GM18868 (cell line): ENCODE measurements around the gene ASB11.
A peak's percentile ranks its signal among the peaks of the same experiment; 100 is the strongest.
"Not testable (repeated sequence)": the region's sequence is repeated elsewhere in the genome, so short reads cannot be mapped to it uniquely, and the experiment has no call there.

Source experiments
- ATAC-seq: cut with Tn5 transposase; IDR thresholded peaks from one replicate; pipeline ENCODE4 v1.9.1; 2021; ENCODE audit warnings: mild to moderate bottlenecking, moderate library complexity; ENCODE audit not compliant: unreplicated experiment

ASB11 gene

GRCh38 chrX:15310117-15310516 lies 5.3 kb downstream of the ASB11 start:
- ATAC-seq: no peak

- not testable (repeated sequence) for ATAC-seq
Observed at GRCh38 chrX:15305899-15306298, 9.5 kb downstream of the ASB11 start.

- ATAC-seq: no peak
Observed at GRCh38 chrX:15301924-15302323, 13.5 kb downstream of the ASB11 start.

- no peak for ATAC-seq
Observed at GRCh38 chrX:15299941-15300851, 15.2 kb downstream of the ASB11 start.

GRCh38 chrX:15298780-15299179 lies 16.7 kb downstream of the ASB11 start:
- no peak for ATAC-seq

- ATAC-seq: no peak
Observed at GRCh38 chrX:15298201-15298600, 17.2 kb downstream of the ASB11 start.

- no peak for ATAC-seq
Observed at GRCh38 chrX:15293451-15293850, 22.0 kb downstream of the ASB11 start.

- ATAC-seq: no peak
Observed at GRCh38 chrX:15292861-15293260, 22.6 kb downstream of the ASB11 start.

GRCh38 chrX:15277604-15278003 lies 37.8 kb downstream of the ASB11 start:
- ATAC-seq: no peak

GRCh38 chrX:15274946-15275345 lies 40.5 kb downstream of the ASB11 start:
- no peak for ATAC-seq

- not testable (repeated sequence) for ATAC-seq
Observed at GRCh38 chrX:15273275-15273674, 42.2 kb downstream of the ASB11 start.

GRCh38 chrX:15271757-15272156 lies 43.7 kb downstream of the ASB11 start:
- no peak for ATAC-seq

GRCh38 chrX:15269618-15270521 lies 45.6 kb downstream of the ASB11 start, which contains the start of gene ASB9:
ASB9 (minus strand) TSS chrX:15270083; CDS start chrX:15269874, 209 bp downstream.
- peak; percentile 48 for ATAC-seq

- no peak for ATAC-seq
Observed at GRCh38 chrX:15269120-15269519, 46.3 kb downstream of the ASB11 start.

GRCh38 chrX:15254852-15255251 lies 60.6 kb downstream of the ASB11 start:
- ATAC-seq: no peak

GRCh38 chrX:15245896-15246295 lies 69.5 kb downstream of the ASB11 start:
- no peak for ATAC-seq

- ATAC-seq: no peak
Observed at GRCh38 chrX:15244421-15244820, 71.0 kb downstream of the ASB11 start.

GRCh38 chrX:15242899-15243555 lies 72.4 kb downstream of the ASB11 start:
- ATAC-seq: no peak

GRCh38 chrX:15241301-15241700 lies 74.1 kb downstream of the ASB11 start:
- no peak for ATAC-seq

GRCh38 chrX:15240414-15240813 lies 75.0 kb downstream of the ASB11 start:
- ATAC-seq: no peak

GRCh38 chrX:15236146-15236545 lies 79.3 kb downstream of the ASB11 start:
- no peak for ATAC-seq
